ENCODE measurements around the gene LHX3. TPM values are rescaled to one million over a fixed set of nuclear protein-coding genes. Genes with fewer than 3 reads are reported as not detected.
"Not testable (repeated sequence)": the region's sequence is repeated elsewhere in the genome, so short reads cannot be mapped to it uniquely, and the experiment has no call there.

Gene LHX3
- total RNA-seq, 1 donor from 2014 or later = not detected

DNA sequence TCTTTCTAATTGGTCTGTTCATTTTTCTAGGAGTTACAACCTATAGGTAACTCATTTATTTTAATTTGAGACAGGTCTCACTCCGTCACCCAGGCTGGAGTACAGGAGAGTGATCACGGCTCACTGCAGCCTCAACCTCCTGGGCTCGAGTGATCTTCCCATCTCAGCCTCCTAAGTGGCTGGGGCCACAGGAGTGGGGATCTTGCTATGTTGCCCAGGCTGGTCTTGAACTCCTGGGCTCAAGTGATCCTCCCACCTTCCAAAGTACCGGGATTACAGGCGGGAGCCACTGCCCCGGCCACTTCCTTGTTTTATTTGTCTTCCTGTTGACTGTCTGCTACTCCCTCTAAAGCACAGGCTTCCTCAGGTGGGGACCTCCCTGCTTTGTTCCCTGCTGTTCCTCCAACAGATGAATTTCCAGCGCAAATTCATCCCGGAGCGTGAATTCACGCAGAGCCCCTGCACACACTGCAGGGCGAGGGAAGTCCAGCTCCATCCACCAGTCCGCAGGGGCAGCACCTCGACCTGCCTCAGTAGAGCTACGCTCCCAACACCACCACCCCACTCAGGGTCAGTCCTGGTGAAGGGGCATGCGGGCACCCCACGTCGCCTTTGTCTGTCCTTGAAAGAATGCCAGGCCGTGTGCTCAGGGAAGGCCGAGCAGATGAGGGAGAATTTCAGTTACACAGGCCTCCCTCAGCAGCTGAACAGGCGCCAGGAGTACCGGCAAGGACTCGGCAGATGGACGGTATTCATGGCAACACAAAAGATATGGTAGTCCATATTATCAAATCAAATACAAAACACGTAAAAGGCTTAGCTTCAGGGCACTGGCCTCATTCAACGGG, 34.4 kb upstream of the LHX3 start:
- no peak for TF ChIP-seq CTCF (IDR thresholded peaks at IDR 0.05; ENCODE audit: insufficient read depth, low read length, poor library complexity, severe bottlenecking)
- Histone ChIP-seq H3K36me3 (ENCODE audit: control insufficient read depth, insufficient read depth, low read length) (no peaks in the 10 kb centered on the region), H3K4me3 (ENCODE audit: low read depth, low read length) (no peak overlapping the region), H3K27me3 (ENCODE audit: control insufficient read depth, insufficient read depth, low read length) (no peaks in the 10 kb centered on the region)
- no peak for DNase-seq (ENCODE audit: low read depth)

- no peak for DNase-seq (ENCODE audit: low read depth)
- Histone ChIP-seq H3K36me3 (ENCODE audit: control insufficient read depth, insufficient read depth, low read length) (no peaks in the 10 kb centered on the region), H3K27me3 (ENCODE audit: control insufficient read depth, insufficient read depth, low read length) (no peaks in the 10 kb centered on the region), H3K4me3 (ENCODE audit: low read depth, low read length) (no peak overlapping the region)
- no peak for TF ChIP-seq CTCF (IDR thresholded peaks at IDR 0.05; ENCODE audit: insufficient read depth, low read length, poor library complexity, severe bottlenecking)
Observed at GRCh38 chr9:136238342-136238732, 33.4 kb upstream of the LHX3 start.

GRCh38 chr9:136237486-136238341, 32.8 kb upstream of the LHX3 start:
- Histone ChIP-seq H3K27me3 (ENCODE audit: control insufficient read depth, insufficient read depth, low read length) (no peaks in the 10 kb centered on the region), H3K36me3 (ENCODE audit: control insufficient read depth, insufficient read depth, low read length) (no peaks in the 10 kb centered on the region), H3K4me3 (ENCODE audit: low read depth, low read length) (no peak overlapping the region)
- TF ChIP-seq CTCF (IDR thresholded peaks at IDR 0.05; ENCODE audit: insufficient read depth, low read length, poor library complexity, severe bottlenecking) = no peak
- DNase-seq (ENCODE audit: low read depth) = no peak

- H3K4me3 ChIP-seq (ENCODE audit: low read depth, low read length); H3K27me3 ChIP-seq (ENCODE audit: control insufficient read depth, insufficient read depth, low read length); DNase-seq (ENCODE audit: low read depth); H3K36me3 ChIP-seq (ENCODE audit: control insufficient read depth, insufficient read depth, low read length): not testable (repeated sequence)
Observed at GRCh38 chr9:136236471-136237410, 31.8 kb upstream of the LHX3 start.

- no peak overlapping the region for H3K4me3 ChIP-seq (ENCODE audit: low read depth, low read length)
- no peaks in the 10 kb centered on the region for H3K27me3 ChIP-seq (ENCODE audit: control insufficient read depth, insufficient read depth, low read length)
- no peak for DNase-seq (ENCODE audit: low read depth)
- no peak for TF ChIP-seq CTCF (IDR thresholded peaks at IDR 0.05; ENCODE audit: insufficient read depth, low read length, poor library complexity, severe bottlenecking)
- no peaks in the 10 kb centered on the region for H3K36me3 ChIP-seq (ENCODE audit: control insufficient read depth, insufficient read depth, low read length)
Observed at GRCh38 chr9:136235709-136236455, 31.0 kb upstream of the LHX3 start.
